Measurements from ENCODE around the gene MCF2L2. TPM values are rescaled to one million over a fixed set of nuclear protein-coding genes. Genes with fewer than 3 reads are reported as not detected.

The MCF2L2 gene
- total RNA-seq, 1 donor from 2014 or later = 1.2 TPM

GRCh38 chr3:183411216-183411922, 17.1 kb downstream of the MCF2L2 start:
- Histone ChIP-seq H3K4me3 (no peak overlapping the region), H3K4me1 (no peaks in the 10 kb centered on the region), H3K27ac (no peak overlapping the region), H3K36me3 (no peaks in the 10 kb centered on the region), H3K9me3 (no peaks in the 10 kb centered on the region), H3K27me3 (no peaks in the 10 kb centered on the region)
- ATAC-seq (no peak), DNase-seq (no peak)
- no peak for TF ChIP-seq CTCF (IDR thresholded peaks at IDR 0.05)
- intact Hi-C loops (cut with DNase I) = no loop called here

DNA sequence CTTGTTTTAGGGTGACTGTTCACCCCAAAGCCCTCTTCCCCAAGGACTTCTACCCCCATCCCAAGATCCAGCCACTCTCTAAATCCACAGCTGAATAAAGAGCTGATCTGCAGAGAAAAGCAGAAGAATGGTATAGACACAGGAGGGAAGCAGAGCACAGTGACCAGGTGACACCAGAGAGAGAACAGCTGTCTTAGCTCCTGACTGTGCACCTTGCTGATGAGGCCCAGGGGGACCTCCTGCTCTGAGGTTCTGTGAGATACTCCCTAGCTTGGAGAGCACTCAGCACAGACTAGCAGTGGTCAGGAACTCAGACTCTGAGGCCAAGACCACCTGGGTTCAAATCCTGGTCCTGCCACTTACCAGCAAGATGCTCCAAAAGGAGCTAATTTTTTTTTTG, 17.7 kb downstream of the MCF2L2 start:
- DNase-seq = no peak
- no peaks in the 10 kb centered on the region for H3K27me3 ChIP-seq
- no peak for ATAC-seq
- no peak overlapping the region for H3K27ac ChIP-seq
- H3K9me3 ChIP-seq = no peaks in the 10 kb centered on the region
- H3K36me3 ChIP-seq = no peaks in the 10 kb centered on the region
- no peaks in the 10 kb centered on the region for H3K4me1 ChIP-seq
- TF ChIP-seq CTCF (IDR thresholded peaks at IDR 0.05) = no peak
- intact Hi-C loops (cut with DNase I) = no loop called here
- no peak overlapping the region for H3K4me3 ChIP-seq

GRCh38 chr3:183410280-183410679, 18.1 kb downstream of the MCF2L2 start:
- DNase-seq (no peak), ATAC-seq (no peak)
- no peaks in the 10 kb centered on the region for H3K4me1 ChIP-seq
- TF ChIP-seq CTCF (IDR thresholded peaks at IDR 0.05) = no peak
- H3K4me3 ChIP-seq = no peak overlapping the region
- H3K36me3 ChIP-seq = no peaks in the 10 kb centered on the region
- H3K27ac ChIP-seq = no peak overlapping the region
- H3K9me3 ChIP-seq = no peaks in the 10 kb centered on the region
- intact Hi-C loops (cut with DNase I) = no loop called here
- H3K27me3 ChIP-seq = no peaks in the 10 kb centered on the region

DNA sequence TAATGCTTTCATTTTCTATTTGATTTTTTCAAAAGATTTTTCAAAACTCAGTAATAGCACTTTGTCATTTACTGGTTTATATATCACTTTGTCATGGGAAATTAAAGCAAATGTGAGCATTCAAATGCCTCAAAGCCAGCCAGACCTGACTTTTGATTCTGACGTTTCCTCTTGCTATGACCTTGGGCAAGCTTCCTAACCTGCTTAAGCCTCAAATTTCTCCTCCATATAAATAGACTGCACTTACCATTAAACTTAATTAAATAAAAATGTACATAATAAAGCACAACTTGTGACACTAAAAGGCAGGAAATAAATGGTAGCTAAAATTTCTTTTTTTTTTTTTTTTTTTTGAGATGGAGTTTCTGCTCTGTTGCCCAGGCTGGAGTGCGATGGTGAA, 19.2 kb downstream of the MCF2L2 start:
- intact Hi-C loops (cut with DNase I) = no loop called here
- H3K4me1 ChIP-seq = no peaks in the 10 kb centered on the region
- H3K36me3 ChIP-seq = no peaks in the 10 kb centered on the region
- ATAC-seq (no peak), DNase-seq (no peak)
- H3K4me3 ChIP-seq = no peak overlapping the region
- no peak for TF ChIP-seq CTCF (IDR thresholded peaks at IDR 0.05)
- H3K9me3 ChIP-seq = no peaks in the 10 kb centered on the region
- no peaks in the 10 kb centered on the region for H3K27me3 ChIP-seq
- no peak overlapping the region for H3K27ac ChIP-seq

DNA sequence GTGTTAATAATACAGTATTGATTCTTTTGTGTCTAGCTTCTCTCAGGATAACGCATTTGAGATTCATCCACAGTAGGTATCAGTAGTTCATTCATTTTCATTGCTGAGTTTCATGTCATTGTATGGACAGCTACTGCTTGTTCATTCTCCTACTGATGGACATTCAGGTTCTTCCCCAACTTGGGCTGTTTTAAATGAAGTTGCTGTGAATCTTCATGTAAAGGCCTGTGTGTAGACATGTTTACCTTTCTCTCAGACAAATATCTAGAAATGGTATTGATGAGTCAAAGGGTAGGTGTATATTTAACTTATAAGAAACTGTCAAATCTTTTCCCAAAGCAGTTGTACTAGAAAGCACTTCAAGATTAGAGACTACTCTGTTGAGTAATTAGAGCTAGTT, 26.7 kb downstream of the MCF2L2 start:
- no peaks in the 10 kb centered on the region for H3K4me1 ChIP-seq
- no peaks in the 10 kb centered on the region for H3K27me3 ChIP-seq
- ATAC-seq = no peak
- TF ChIP-seq CTCF (IDR thresholded peaks at IDR 0.05) = no peak
- no peaks in the 10 kb centered on the region for H3K9me3 ChIP-seq
- intact Hi-C loops (cut with DNase I) = no loop called here
- H3K36me3 ChIP-seq = no peaks in the 10 kb centered on the region
- H3K27ac ChIP-seq = no peak overlapping the region
- DNase-seq = no peak
- H3K4me3 ChIP-seq = no peak overlapping the region

DNA sequence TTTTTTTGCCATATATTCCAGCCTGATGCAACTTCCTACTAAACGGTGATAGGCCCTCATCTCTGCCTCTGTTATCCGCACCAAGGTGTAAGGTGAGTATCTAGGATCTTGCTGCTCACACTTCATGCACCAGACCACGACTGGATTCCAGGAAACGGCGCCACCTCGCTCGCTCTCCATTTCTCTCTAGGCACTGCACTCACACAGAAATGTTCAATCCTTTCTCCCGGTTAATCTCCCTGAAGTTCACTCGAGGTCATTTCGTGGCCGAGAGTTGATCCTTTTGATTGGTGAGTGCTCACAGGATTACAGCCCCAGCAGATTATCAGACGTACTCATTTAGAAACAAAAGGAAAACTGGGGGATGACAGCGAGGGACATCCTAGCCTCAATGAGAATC, 28.1 kb downstream of the MCF2L2 start:
- no peak for TF ChIP-seq CTCF (IDR thresholded peaks at IDR 0.05)
- H3K27me3 ChIP-seq = no peaks in the 10 kb centered on the region
- no peaks in the 10 kb centered on the region for H3K36me3 ChIP-seq
- no peaks in the 10 kb centered on the region for H3K9me3 ChIP-seq
- H3K27ac ChIP-seq = no peak overlapping the region
- no peaks in the 10 kb centered on the region for H3K4me1 ChIP-seq
- intact Hi-C loops (cut with DNase I) = no loop called here
- no peak overlapping the region for H3K4me3 ChIP-seq
- ATAC-seq = no peak
- DNase-seq = no peak

Measured in upper lobe of right lung (tissue), 1 donor.